Liver (tissue), 9 donors: Measurements from ENCODE around the gene GRN. TPM values are rescaled to one million over a fixed set of nuclear protein-coding genes. Genes with fewer than 3 reads are reported as not detected.

Experiments used
- DNase-seq: peaks from one replicate; pipeline ENCODE4 v3.0.0-alpha.2; 2017; ENCODE audit warnings: low spot score
- H3K27ac ChIP-seq, 2 donors: one replicate each; pipeline ENCODE4 v1.7.0; 2013; ENCODE audit warnings: inconsistent platforms in 2 of 2, low read length in 2 of 2, control low read depth in 1 of 2, low read depth in 1 of 2, mild to moderate bottlenecking in 1 of 2
- H3K27me3 ChIP-seq, 4 donors: one replicate each; pipeline versions ENCODE4 v1.6.1 to v1.7.0; 2013; ENCODE audit warnings: low read length in 3 of 4, inconsistent platforms in 1 of 4, mild to moderate bottlenecking in 1 of 4, moderate library complexity in 1 of 4; ENCODE audit not compliant: control insufficient read depth in 4 of 4, insufficient read depth in 4 of 4
- H3K36me3 ChIP-seq, 4 donors: one replicate each; pipeline versions ENCODE4 v1.6.1 to v1.7.0; 2013; ENCODE audit warnings: low read length in 3 of 4, mild to moderate bottlenecking in 3 of 4, low read depth in 1 of 4, moderate library complexity in 1 of 4; ENCODE audit not compliant: control insufficient read depth in 4 of 4, insufficient read depth in 3 of 4
- H3K4me1 ChIP-seq, 4 donors: one replicate each; pipeline versions ENCODE4 v1.6.1 to v1.7.0; 2013; ENCODE audit warnings: low read length in 3 of 4, mild to moderate bottlenecking in 3 of 4, moderate library complexity in 1 of 4; ENCODE audit not compliant: control insufficient read depth in 4 of 4, insufficient read depth in 4 of 4
- H3K4me3 ChIP-seq, 3 donors: one replicate each; pipeline versions ENCODE4 v1.6.1 to v1.7.0; 2013; ENCODE audit warnings: low read length in 3 of 3, control low read depth in 1 of 3, low read depth in 1 of 3, mild to moderate bottlenecking in 1 of 3
- H3K9ac ChIP-seq, 2 donors: one replicate each; pipeline ENCODE4 v1.7.0; 2013; ENCODE audit warnings: low read length in 2 of 2, mild to moderate bottlenecking in 2 of 2, moderate library complexity in 2 of 2, control low read depth in 1 of 2, low read depth in 1 of 2
- H3K9me3 ChIP-seq, 4 donors: one replicate each; pipeline versions ENCODE4 v1.6.1 to v1.7.0; 2013; ENCODE audit warnings: low read length in 3 of 4; ENCODE audit not compliant: control insufficient read depth in 4 of 4
- EGR1 ChIP-seq, 2 donors: IDR thresholded peaks; 2 replicates each; pipeline ENCODE4 v1.6.1; 2016 to 2018; ENCODE audit warnings: antibody characterized with exemption in 2 of 2, low read depth in 2 of 2
- FOXA1 ChIP-seq: IDR thresholded peaks from 2 replicates; pipeline ENCODE4 v1.6.1; 2016; ENCODE audit warnings: antibody characterized with exemption
- FOXA2 ChIP-seq: IDR thresholded peaks from 2 replicates; pipeline ENCODE4 v1.6.1; 2016; ENCODE audit warnings: antibody characterized with exemption
- GABPA ChIP-seq, 2 donors: IDR thresholded peaks in 1 of 2; conservative IDR thresholded peaks in 1 of 2; 2 replicates each; pipeline ENCODE4 v1.6.1; 2016; ENCODE audit warnings: antibody characterized with exemption in 2 of 2, mild to moderate bottlenecking in 1 of 2, moderate library complexity in 1 of 2
- HNF4A ChIP-seq, 2 donors: conservative IDR thresholded peaks; 2 replicates each; pipeline ENCODE4 v1.6.1; 2016; ENCODE audit warnings: antibody characterized with exemption in 2 of 2, mild to moderate bottlenecking in 2 of 2
- HNF4G ChIP-seq: IDR thresholded peaks from 2 replicates; pipeline ENCODE4 v1.6.1; 2016; ENCODE audit warnings: antibody characterized with exemption
- JUND ChIP-seq, 2 donors: IDR thresholded peaks; 2 replicates each; pipeline ENCODE4 v1.6.1; 2016; ENCODE audit warnings: antibody characterized with exemption in 2 of 2
- NR2F2 ChIP-seq: IDR thresholded peaks from 2 replicates; pipeline ENCODE4 v1.6.1; 2016; ENCODE audit warnings: antibody characterized with exemption
- RAD21 ChIP-seq, 2 donors: IDR thresholded peaks; 2 replicates each; pipeline ENCODE4 v1.6.1; 2016; ENCODE audit warnings: antibody characterized with exemption in 2 of 2, mild to moderate bottlenecking in 2 of 2
- RXRA ChIP-seq, 2 donors: IDR thresholded peaks; 2 replicates each; pipeline ENCODE4 v1.6.1; 2017 to 2018; ENCODE audit warnings: antibody characterized with exemption in 2 of 2, mild to moderate bottlenecking in 1 of 2
- SP1 ChIP-seq: IDR thresholded peaks from 2 replicates; pipeline ENCODE4 v1.6.1; 2018; ENCODE audit warnings: antibody characterized with exemption, mild to moderate bottlenecking
- TAF1 ChIP-seq: conservative IDR thresholded peaks from 2 replicates; pipeline ENCODE4 v1.6.1; 2016; ENCODE audit warnings: antibody characterized with exemption, mild to moderate bottlenecking
- YY1 ChIP-seq: IDR thresholded peaks from 2 replicates; pipeline ENCODE4 v1.6.1; 2016; ENCODE audit warnings: antibody characterized with exemption, mild to moderate bottlenecking
- WGBS: extraction: QIAGEN DNeasy Blood & Tissue Kit; methylation state at CpG from one replicate; pipeline ENCODE4 v1.1.7; 2013; 5-methylcytosine and 5-hydroxymethylcytosine counted together
- polyA plus RNA-seq, 2 donors: library from polyadenylated mRNA; stranded (reverse) in 1 of 2; unstranded in 1 of 2; fragments of 200-250 nt in 1 of 2; fragments of >200 nt in 1 of 2; fragmentation: Nextera tagmentation in 1 of 2; extraction: Ambion mirVana in 1 of 2; gene quantifications; one replicate each; pipeline versions ENCODE4 v1.2.1 to v1.2.3, GENCODE V29; 2013 to 2015
- total RNA-seq, 2 donors: library from RNA; depleted of rRNA; stranded (reverse); fragments of >200 nt; gene quantifications; one replicate each; pipeline ENCODE4 v1.2.3, GENCODE V29; 2014
- TF ChIP-seq, protein P1 (sequence below): IDR thresholded peaks from 2 replicates; pipeline ENCODE4 v1.6.1; 2016; ENCODE audit warnings: antibody characterized with exemption
- TF ChIP-seq, protein P2 (sequence below): IDR thresholded peaks from 2 replicates; pipeline ENCODE4 v1.6.1; 2016; ENCODE audit warnings: antibody characterized with exemption
- TF ChIP-seq, protein P3 (sequence below): fragments of 150-350 bp; IDR thresholded peaks from 2 replicates; pipeline ENCODE4 v1.5.1; 2017; ENCODE audit warnings: improper control_type of control experiment, low read depth, low read length; ENCODE audit not compliant: missing input control
- TF ChIP-seq, protein P4 (sequence below): IDR thresholded peaks from 2 replicates; pipeline ENCODE4 v1.6.1; 2016; ENCODE audit warnings: antibody characterized with exemption
- TF ChIP-seq, protein P5 (sequence below): IDR thresholded peaks from 2 replicates; pipeline ENCODE4 v1.6.1; 2016; ENCODE audit warnings: antibody characterized with exemption, mild to moderate bottlenecking
- donor health status: healthy.
- donor health status: healthy.
- donor health status: healthy.
- donor health status: healthy.
- donor health status: healthy.

The GRN gene
- total and polyA plus RNA-seq, 4 donors: 90.9 to 166 (median 133) TPM

DNA sequence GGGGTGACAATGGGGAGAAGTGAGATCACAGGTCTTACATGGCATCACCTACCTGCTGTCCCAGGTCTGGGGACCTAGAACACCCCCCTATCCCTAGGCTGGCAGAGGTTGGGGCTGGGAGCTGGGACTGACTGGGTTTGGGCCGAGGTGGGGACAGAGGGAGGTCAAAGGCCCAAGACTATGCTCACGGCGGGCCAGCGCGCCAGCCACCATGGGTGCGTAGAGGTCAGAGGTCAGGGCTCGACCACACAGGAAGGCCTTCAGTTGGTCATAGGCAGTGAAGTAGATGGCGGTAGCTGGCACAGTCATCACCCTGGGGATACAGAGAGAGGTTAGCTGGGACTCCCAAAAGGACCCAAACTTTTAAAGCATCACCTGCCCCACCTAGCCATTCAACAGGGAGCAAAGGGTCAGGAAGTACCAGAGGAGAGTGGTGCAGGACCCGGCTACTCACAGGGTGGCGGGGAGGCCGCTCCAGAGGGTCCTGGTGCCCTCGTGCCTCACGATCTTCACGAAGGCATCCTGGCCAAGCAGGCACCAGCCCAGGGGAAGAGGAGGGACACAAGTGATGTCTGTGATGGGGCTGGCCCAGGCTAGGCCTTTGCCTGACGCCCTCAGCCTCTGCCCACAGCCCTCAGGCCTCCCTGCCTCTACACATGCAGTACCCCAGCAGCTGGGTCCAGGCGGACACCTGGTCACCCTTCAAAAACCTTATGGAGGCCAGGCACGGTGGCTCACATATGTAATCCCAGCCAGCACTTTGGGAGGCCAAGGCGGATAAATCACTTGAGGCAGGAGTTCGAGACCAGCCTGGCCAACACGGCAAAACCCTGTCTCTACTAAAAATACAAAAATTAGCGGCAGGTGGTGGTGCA lies 23.6 kb upstream of the GRN start:
- DNase-seq: no peak
- no peak for TF ChIP-seq TAF1
- TF ChIP-seq, protein P1, sequence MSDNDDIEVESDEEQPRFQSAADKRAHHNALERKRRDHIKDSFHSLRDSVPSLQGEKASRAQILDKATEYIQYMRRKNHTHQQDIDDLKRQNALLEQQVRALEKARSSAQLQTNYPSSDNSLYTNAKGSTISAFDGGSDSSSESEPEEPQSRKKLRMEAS: no peak
- TF ChIP-seq, protein P2, sequence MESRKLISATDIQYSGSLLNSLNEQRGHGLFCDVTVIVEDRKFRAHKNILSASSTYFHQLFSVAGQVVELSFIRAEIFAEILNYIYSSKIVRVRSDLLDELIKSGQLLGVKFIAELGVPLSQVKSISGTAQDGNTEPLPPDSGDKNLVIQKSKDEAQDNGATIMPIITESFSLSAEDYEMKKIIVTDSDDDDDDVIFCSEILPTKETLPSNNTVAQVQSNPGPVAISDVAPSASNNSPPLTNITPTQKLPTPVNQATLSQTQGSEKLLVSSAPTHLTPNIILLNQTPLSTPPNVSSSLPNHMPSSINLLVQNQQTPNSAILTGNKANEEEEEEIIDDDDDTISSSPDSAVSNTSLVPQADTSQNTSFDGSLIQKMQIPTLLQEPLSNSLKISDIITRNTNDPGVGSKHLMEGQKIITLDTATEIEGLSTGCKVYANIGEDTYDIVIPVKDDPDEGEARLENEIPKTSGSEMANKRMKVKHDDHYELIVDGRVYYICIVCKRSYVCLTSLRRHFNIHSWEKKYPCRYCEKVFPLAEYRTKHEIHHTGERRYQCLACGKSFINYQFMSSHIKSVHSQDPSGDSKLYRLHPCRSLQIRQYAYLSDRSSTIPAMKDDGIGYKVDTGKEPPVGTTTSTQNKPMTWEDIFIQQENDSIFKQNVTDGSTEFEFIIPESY: no peak
- no peak for TF ChIP-seq RAD21 (IDR thresholded peaks at IDR 0.05)
- TF ChIP-seq JUND (IDR thresholded peaks at IDR 0.05): no peak
- no peak for TF ChIP-seq GABPA (IDR thresholded peaks at IDR 0.05 in 1 of 2, conservative IDR thresholded peaks at IDR 0.05 in 1 of 2)
- no peak for TF ChIP-seq HNF4G
- TF ChIP-seq SP1: no peak
- no peak for TF ChIP-seq FOXA2
- TF ChIP-seq EGR1 (IDR thresholded peaks at IDR 0.05; ENCODE audit: low read depth in 2 of 2): no peak

DNA sequence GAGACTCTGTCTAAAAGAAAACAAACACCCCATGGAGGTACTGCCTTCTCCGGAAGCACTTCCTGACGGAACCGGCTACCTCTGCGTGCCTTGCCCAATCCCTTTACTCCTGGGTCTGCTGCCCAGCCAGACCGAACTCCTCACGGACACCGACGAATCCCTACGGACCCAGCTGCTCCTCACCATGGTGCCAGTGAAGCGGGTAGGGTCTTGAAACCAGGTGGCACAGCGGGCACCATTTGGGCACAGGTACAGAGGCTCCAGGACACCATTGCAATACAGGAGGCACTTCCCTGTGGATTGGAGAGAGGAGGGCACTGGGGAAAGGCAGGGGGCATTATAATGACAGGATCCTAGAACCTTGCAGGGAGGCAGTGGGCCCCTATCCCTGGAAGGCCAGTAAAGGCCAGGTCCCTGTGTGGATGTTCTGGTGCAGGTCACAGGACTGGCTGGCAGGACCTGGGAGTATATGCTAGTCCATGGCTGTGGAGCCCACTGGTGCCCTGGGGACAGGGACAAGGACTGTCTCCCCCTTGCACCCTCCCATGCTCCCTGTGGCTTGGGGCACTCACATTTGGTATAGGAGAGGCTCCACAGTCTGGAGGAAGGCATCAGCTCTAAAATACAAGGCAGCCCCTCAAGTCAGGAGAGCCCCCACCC lies 22.7 kb upstream of the GRN start:
- WGBS: 96% methylated on average over 11 of the region's 11 CpGs
- peaks cover 2 to 28% (median 10%) of the 10 kb centered on the region in 4 donors for H3K36me3 ChIP-seq
- no peaks in the 10 kb centered on the region for H3K9me3 ChIP-seq
- H3K27ac ChIP-seq: no peak overlapping the region
- no peaks in the 10 kb centered on the region for H3K27me3 ChIP-seq
- TF ChIP-seq YY1: no peak
- TF ChIP-seq RXRA (IDR thresholded peaks at IDR 0.05): no peak
- no peak for TF ChIP-seq TAF1
- TF ChIP-seq, protein P3, sequence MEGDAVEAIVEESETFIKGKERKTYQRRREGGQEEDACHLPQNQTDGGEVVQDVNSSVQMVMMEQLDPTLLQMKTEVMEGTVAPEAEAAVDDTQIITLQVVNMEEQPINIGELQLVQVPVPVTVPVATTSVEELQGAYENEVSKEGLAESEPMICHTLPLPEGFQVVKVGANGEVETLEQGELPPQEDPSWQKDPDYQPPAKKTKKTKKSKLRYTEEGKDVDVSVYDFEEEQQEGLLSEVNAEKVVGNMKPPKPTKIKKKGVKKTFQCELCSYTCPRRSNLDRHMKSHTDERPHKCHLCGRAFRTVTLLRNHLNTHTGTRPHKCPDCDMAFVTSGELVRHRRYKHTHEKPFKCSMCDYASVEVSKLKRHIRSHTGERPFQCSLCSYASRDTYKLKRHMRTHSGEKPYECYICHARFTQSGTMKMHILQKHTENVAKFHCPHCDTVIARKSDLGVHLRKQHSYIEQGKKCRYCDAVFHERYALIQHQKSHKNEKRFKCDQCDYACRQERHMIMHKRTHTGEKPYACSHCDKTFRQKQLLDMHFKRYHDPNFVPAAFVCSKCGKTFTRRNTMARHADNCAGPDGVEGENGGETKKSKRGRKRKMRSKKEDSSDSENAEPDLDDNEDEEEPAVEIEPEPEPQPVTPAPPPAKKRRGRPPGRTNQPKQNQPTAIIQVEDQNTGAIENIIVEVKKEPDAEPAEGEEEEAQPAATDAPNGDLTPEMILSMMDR: no peak
- TF ChIP-seq, protein P4, sequence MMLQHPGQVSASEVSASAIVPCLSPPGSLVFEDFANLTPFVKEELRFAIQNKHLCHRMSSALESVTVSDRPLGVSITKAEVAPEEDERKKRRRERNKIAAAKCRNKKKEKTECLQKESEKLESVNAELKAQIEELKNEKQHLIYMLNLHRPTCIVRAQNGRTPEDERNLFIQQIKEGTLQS: no peak
- no peak for TF ChIP-seq NR2F2
- TF ChIP-seq FOXA1: no peak
- TF ChIP-seq, protein P5, sequence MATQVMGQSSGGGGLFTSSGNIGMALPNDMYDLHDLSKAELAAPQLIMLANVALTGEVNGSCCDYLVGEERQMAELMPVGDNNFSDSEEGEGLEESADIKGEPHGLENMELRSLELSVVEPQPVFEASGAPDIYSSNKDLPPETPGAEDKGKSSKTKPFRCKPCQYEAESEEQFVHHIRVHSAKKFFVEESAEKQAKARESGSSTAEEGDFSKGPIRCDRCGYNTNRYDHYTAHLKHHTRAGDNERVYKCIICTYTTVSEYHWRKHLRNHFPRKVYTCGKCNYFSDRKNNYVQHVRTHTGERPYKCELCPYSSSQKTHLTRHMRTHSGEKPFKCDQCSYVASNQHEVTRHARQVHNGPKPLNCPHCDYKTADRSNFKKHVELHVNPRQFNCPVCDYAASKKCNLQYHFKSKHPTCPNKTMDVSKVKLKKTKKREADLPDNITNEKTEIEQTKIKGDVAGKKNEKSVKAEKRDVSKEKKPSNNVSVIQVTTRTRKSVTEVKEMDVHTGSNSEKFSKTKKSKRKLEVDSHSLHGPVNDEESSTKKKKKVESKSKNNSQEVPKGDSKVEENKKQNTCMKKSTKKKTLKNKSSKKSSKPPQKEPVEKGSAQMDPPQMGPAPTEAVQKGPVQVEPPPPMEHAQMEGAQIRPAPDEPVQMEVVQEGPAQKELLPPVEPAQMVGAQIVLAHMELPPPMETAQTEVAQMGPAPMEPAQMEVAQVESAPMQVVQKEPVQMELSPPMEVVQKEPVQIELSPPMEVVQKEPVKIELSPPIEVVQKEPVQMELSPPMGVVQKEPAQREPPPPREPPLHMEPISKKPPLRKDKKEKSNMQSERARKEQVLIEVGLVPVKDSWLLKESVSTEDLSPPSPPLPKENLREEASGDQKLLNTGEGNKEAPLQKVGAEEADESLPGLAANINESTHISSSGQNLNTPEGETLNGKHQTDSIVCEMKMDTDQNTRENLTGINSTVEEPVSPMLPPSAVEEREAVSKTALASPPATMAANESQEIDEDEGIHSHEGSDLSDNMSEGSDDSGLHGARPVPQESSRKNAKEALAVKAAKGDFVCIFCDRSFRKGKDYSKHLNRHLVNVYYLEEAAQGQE: no peak
- TF ChIP-seq FOXA2: no peak
- no peak for TF ChIP-seq GABPA (IDR thresholded peaks at IDR 0.05 in 1 of 2, conservative IDR thresholded peaks at IDR 0.05 in 1 of 2)
- no peak for TF ChIP-seq EGR1 (IDR thresholded peaks at IDR 0.05; ENCODE audit: low read depth in 2 of 2)
- TF ChIP-seq SP1: no peak
- TF ChIP-seq HNF4G: no peak
- TF ChIP-seq, protein P1: no peak
- TF ChIP-seq HNF4A (conservative IDR thresholded peaks at IDR 0.05): no peak
- TF ChIP-seq RAD21 (IDR thresholded peaks at IDR 0.05): no peak
- no peak for TF ChIP-seq JUND (IDR thresholded peaks at IDR 0.05)
- TF ChIP-seq, protein P2: no peak
- H3K9ac ChIP-seq: no peak overlapping the region
- peaks cover 5 to 27% (median 12%) of the 10 kb centered on the region in 4 donors for H3K4me1 ChIP-seq
- no peak for DNase-seq
- H3K4me3 ChIP-seq: no peak overlapping the region

More for the DNA sequence above, 23.6 kb upstream of the GRN start:
- peaks cover 3 to 23% (median 10%) of the 10 kb centered on the region in 4 donors for H3K4me1 ChIP-seq
- no peak overlapping the region for H3K4me3 ChIP-seq
- 89% methylated on average over 21 of the region's 21 CpGs for WGBS
- H3K27ac ChIP-seq: no peak overlapping the region
- no peaks in the 10 kb centered on the region for H3K9me3 ChIP-seq
- no peaks in the 10 kb centered on the region for H3K27me3 ChIP-seq
- no peak overlapping the region for H3K9ac ChIP-seq
- H3K36me3 ChIP-seq: peaks cover 2 to 28% (median 10%) of the 10 kb centered on the region in 4 donors
